ENCODE results near the gene COQ9.

The COQ9 gene

DNA sequence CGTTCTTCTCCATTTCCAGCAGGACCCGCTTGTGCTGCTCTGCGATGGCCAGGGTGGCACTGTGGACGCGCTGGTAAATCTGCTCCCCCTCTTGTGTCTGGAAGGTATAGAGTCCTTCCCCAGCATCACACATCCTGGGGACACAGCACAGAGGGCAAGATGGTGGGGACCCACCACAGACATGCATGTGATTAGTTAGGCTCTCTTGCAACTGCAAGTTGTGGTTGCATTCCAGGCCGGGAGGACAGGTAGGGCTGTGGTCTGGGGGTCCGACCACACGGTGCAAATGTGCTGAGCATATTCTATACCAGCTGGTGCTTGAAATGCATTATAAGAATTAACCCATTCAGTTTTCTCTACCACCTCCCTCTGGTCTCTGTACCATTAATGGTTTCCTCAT is 26.6 kb downstream of the COQ9 start:
- no peaks in the 10 kb centered on the region for H3K9me3 ChIP-seq (ENCODE audit: control insufficient read depth in 1 of 2, low read length in 2 of 2)
- H3K4me1 ChIP-seq (ENCODE audit: control insufficient read depth in 1 of 2, insufficient read depth in 2 of 2, low read length in 2 of 2), result peaks cover 6 to 9% of the 10 kb centered on the region in 2 donors
- H3K27me3 ChIP-seq (ENCODE audit: low read depth, low read length), result no peaks in the 10 kb centered on the region
- peaks cover 45 to 57% of the 10 kb centered on the region in 2 donors for H3K36me3 ChIP-seq (ENCODE audit: control insufficient read depth in 1 of 2, insufficient read depth in 2 of 2, low read length in 2 of 2)
- no peak overlapping the region for H3K27ac ChIP-seq (ENCODE audit: low read length)
- H3K4me3 ChIP-seq (ENCODE audit: low read depth in 1 of 2, low read length in 2 of 2), result no peak overlapping the region

GRCh38 chr16:57474671-57475661 is 27.7 kb downstream of the COQ9 start:
- H3K4me1 ChIP-seq (ENCODE audit: control insufficient read depth in 1 of 2, insufficient read depth in 2 of 2, low read length in 2 of 2), result peaks cover 9% of the 10 kb centered on the region in 2 donors
- H3K27ac ChIP-seq (ENCODE audit: low read length), result no peak overlapping the region
- no peaks in the 10 kb centered on the region for H3K9me3 ChIP-seq (ENCODE audit: control insufficient read depth in 1 of 2, low read length in 2 of 2)
- H3K27me3 ChIP-seq (ENCODE audit: low read depth, low read length), result no peaks in the 10 kb centered on the region
- H3K36me3 ChIP-seq (ENCODE audit: control insufficient read depth in 1 of 2, insufficient read depth in 2 of 2, low read length in 2 of 2), result peaks cover 35 to 46% of the 10 kb centered on the region in 2 donors
- H3K4me3 ChIP-seq (ENCODE audit: low read depth in 1 of 2, low read length in 2 of 2), result no peak overlapping the region

DNA sequence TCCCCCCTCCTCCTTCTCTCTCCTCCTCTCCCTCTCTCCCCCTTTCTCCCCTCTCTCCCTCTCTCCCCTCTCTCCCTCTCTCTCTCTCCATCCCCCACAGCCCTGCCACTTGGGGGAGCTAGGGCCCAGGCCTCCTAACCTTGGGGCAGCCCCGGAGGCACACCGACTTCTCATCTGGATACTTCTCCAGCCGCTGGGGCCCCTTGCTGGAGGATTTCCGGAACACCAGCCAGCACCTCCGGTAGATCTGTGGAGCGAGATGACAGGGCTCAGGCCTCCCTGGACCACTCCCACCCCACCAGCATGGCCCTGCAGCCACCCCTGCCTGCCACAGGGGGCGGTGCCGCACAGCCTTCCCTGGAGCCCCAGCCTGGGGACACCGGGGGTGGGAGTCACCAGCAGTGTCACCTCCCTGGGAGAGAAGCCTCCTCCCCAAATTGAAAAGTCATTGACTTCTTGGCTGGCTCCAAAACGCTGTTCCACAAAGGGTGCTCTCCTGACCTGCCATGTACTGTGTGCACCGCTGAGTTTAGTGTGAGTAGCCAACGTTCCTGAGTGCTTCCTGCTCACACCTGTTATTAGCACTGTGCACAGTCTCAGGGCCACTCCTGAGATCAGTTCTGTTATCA is 28.5 kb downstream of the COQ9 start:
- Histone ChIP-seq H3K4me3 (ENCODE audit: low read depth in 1 of 2, low read length in 2 of 2) (no peak overlapping the region), H3K36me3 (ENCODE audit: control insufficient read depth in 1 of 2, insufficient read depth in 2 of 2, low read length in 2 of 2) (peaks cover 26 to 37% of the 10 kb centered on the region in 2 donors), H3K27ac (ENCODE audit: low read length) (no peak overlapping the region), H3K4me1 (ENCODE audit: control insufficient read depth in 1 of 2, insufficient read depth in 2 of 2, low read length in 2 of 2) (peaks cover 5 to 15% of the 10 kb centered on the region in 2 donors), H3K27me3 (ENCODE audit: low read depth, low read length) (no peaks in the 10 kb centered on the region), H3K9me3 (ENCODE audit: control insufficient read depth in 1 of 2, low read length in 2 of 2) (no peaks in the 10 kb centered on the region)

DNA sequence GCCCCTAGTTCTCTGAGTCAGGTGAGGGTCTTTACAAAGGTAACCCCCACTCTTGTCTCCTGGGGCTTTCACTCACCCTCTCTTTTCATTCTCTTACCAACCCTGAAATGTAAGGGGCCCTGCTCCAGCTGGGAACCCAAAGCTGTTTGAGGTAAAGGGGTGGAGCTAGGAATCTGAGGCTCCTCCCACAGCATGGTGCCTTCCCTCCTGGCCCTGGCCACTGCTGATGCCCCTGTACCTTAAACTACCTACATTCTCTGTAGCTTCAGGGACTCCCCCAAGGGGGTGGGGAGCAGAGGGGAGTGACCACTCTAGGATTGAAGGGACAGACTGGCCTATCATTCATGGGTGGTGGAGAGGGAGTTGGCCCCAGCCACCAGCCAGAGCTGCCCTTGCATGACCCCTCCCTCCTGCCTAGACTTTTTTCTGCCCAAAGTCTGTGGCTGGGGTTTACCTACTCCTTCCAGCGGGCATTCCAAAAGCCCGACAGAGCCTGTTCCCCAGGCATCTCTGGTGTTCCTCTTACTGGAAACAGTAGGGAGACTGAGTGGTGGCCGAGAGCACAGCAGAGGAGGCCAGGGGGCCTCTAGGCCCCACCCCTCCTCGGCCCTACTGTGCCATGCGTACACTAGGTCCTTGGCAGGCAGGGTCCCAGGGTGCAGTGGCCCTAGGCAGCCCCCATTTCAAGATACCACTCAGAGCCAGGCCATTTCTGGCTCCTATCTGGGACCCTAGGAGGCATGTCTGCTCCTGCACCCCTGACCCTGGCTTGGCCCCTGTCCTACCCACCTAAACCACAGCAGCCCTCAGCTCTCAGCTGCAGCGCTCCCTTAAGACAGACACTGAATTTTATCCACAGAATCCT is 29.5 kb downstream of the COQ9 start:
- Histone ChIP-seq H3K9me3 (ENCODE audit: control insufficient read depth in 1 of 2, low read length in 2 of 2) (no peaks in the 10 kb centered on the region), H3K36me3 (ENCODE audit: control insufficient read depth in 1 of 2, insufficient read depth in 2 of 2, low read length in 2 of 2) (peaks cover 19 to 30% of the 10 kb centered on the region in 2 donors), H3K27ac (ENCODE audit: low read length) (no peak overlapping the region), H3K27me3 (ENCODE audit: low read depth, low read length) (no peaks in the 10 kb centered on the region), H3K4me3 (ENCODE audit: low read depth in 1 of 2, low read length in 2 of 2) (no peak overlapping the region), H3K4me1 (ENCODE audit: control insufficient read depth in 1 of 2, insufficient read depth in 2 of 2, low read length in 2 of 2) (peaks cover 0 to 15% of the 10 kb centered on the region in 2 donors)

- H3K4me3 ChIP-seq (ENCODE audit: low read depth in 1 of 2, low read length in 2 of 2), result no peak overlapping the region
- peaks cover 0 to 15% of the 10 kb centered on the region in 2 donors for H3K4me1 ChIP-seq (ENCODE audit: control insufficient read depth in 1 of 2, insufficient read depth in 2 of 2, low read length in 2 of 2)
Measured at GRCh38 chr16:57477531-57478202, 30.4 kb downstream of the COQ9 start.

GRCh38 chr16:57478396-57479204 is 31.3 kb downstream of the COQ9 start:
- Histone ChIP-seq H3K9me3 (ENCODE audit: control insufficient read depth in 1 of 2, low read length in 2 of 2) (no peaks in the 10 kb centered on the region), H3K36me3 (ENCODE audit: control insufficient read depth in 1 of 2, insufficient read depth in 2 of 2, low read length in 2 of 2) (peaks cover 6 to 12% of the 10 kb centered on the region in 2 donors), H3K27ac (ENCODE audit: low read length) (no peak overlapping the region), H3K4me3 (ENCODE audit: low read depth in 1 of 2, low read length in 2 of 2) (peak overlapping the region; percentile 54 to 66), H3K27me3 (ENCODE audit: low read depth, low read length) (no peaks in the 10 kb centered on the region), H3K4me1 (ENCODE audit: control insufficient read depth in 1 of 2, insufficient read depth in 2 of 2, low read length in 2 of 2) (peaks cover 0 to 15% of the 10 kb centered on the region in 2 donors)

More at GRCh38 chr16:57477531-57478202, 30.4 kb downstream of the COQ9 start:
- Histone ChIP-seq H3K36me3 (ENCODE audit: control insufficient read depth in 1 of 2, insufficient read depth in 2 of 2, low read length in 2 of 2) (peaks cover 11 to 22% of the 10 kb centered on the region in 2 donors), H3K27me3 (ENCODE audit: low read depth, low read length) (no peaks in the 10 kb centered on the region), H3K27ac (ENCODE audit: low read length) (no peak overlapping the region), H3K9me3 (ENCODE audit: control insufficient read depth in 1 of 2, low read length in 2 of 2) (no peaks in the 10 kb centered on the region)

DNA sequence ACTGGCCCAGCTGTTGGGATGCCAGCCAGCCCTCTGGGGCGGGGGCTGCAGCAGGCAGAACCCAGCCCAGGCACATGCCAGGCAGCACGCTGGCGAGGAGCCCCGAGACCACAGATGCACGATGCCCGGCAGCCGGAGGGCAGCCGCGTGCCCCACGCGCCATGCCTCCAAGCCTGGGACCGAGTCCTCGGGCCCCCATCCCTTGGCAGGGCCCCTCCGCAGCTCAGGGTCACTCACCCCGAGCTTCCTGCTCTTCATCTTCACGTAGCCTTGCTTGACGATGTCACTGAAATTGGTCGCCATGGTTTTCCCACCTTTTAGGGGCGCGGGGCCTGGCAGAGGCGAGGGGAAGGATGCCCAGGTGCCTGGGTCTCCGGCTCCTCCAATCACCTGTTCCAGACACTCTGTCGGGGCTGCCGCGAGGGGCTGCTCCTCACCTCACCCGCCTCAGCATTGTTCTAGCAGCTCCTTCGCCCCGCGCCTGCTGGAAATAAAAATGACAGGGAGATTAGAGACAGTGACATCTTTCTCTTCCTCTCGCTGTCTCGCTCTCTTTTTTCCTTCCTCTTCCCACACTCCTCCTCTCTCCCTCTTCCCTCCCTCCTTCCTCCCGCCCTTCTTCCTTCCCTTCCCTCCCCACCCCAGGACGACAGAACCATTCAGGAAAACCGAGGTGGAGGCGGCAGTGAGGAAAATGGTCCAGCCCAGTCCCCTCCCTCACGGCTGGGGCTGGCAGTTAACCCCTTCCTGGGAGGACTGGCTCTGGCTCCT is 32.1 kb downstream of the COQ9 start:
- peaks cover 3 to 6% of the 10 kb centered on the region in 2 donors for H3K36me3 ChIP-seq (ENCODE audit: control insufficient read depth in 1 of 2, insufficient read depth in 2 of 2, low read length in 2 of 2)
- H3K4me3 ChIP-seq (ENCODE audit: low read depth in 1 of 2, low read length in 2 of 2), result peak overlapping the region; percentile 54 to 66
- H3K27me3 ChIP-seq (ENCODE audit: low read depth, low read length), result no peaks in the 10 kb centered on the region
- peak overlapping the region; percentile 54 for H3K27ac ChIP-seq (ENCODE audit: low read length)
- peaks cover 0 to 15% of the 10 kb centered on the region in 2 donors for H3K4me1 ChIP-seq (ENCODE audit: control insufficient read depth in 1 of 2, insufficient read depth in 2 of 2, low read length in 2 of 2)
- H3K9me3 ChIP-seq (ENCODE audit: control insufficient read depth in 1 of 2, low read length in 2 of 2), result no peaks in the 10 kb centered on the region

DNA sequence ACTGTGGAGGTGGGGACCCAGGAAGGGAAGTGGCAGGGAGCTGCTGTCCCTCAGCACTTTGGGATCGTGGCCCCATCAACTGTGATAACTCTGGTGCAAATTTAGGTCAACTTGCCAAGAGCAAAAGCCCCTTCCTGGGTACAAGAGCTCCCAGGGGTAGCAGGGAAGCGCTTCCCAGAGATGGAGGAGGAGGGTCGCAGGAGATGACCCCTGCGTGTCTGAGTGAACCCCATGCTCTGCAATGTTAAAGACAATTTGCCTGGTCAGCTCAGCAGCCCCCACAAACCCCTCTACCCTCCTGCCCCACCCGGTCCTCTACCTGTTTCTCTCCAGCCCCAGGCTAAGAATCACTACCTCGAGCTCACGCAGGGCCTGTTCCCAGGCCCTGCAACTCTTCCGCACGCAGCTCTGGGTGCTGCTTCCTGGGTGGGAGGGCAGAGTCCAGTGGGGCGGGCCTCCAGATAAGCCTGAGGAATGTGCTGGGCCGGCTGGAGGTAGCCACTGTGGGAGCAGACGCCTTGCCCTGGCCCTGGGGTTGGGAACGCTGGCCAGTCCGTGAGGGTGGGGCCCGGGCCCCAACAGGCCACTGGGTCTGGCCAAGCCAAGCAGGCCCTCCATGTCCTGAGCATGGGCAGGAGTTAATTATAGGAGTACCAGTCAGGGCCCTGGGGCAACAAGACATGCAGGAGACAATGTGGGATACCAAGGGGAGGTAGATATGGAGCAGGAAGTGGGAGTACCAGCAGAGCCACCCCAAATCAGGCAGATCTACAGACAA is 32.9 kb downstream of the COQ9 start:
- H3K27ac ChIP-seq (ENCODE audit: low read length), result peak overlapping the region; percentile 54

GRCh38 chr16:57480754-57481230 is 33.5 kb downstream of the COQ9 start:
- H3K9me3 ChIP-seq (ENCODE audit: control insufficient read depth in 1 of 2, low read length in 2 of 2), result no peaks in the 10 kb centered on the region
- H3K27ac ChIP-seq (ENCODE audit: low read length), result no peak overlapping the region
- H3K27me3 ChIP-seq (ENCODE audit: low read depth, low read length), result no peaks in the 10 kb centered on the region
- peaks cover 0 to 21% of the 10 kb centered on the region in 2 donors for H3K4me1 ChIP-seq (ENCODE audit: control insufficient read depth in 1 of 2, insufficient read depth in 2 of 2, low read length in 2 of 2)
- H3K4me3 ChIP-seq (ENCODE audit: low read depth in 1 of 2, low read length in 2 of 2), result no peak overlapping the region
- no peaks in the 10 kb centered on the region for H3K36me3 ChIP-seq (ENCODE audit: control insufficient read depth in 1 of 2, insufficient read depth in 2 of 2, low read length in 2 of 2)

More for the DNA sequence above, 32.9 kb downstream of the COQ9 start:
- H3K4me3 ChIP-seq (ENCODE audit: low read depth in 1 of 2, low read length in 2 of 2), result peak overlapping the region; percentile 54 to 66
- H3K27me3 ChIP-seq (ENCODE audit: low read depth, low read length), result no peaks in the 10 kb centered on the region
- H3K36me3 ChIP-seq (ENCODE audit: control insufficient read depth in 1 of 2, insufficient read depth in 2 of 2, low read length in 2 of 2), result no peaks in the 10 kb centered on the region
- H3K9me3 ChIP-seq (ENCODE audit: control insufficient read depth in 1 of 2, low read length in 2 of 2), result no peaks in the 10 kb centered on the region
- H3K4me1 ChIP-seq (ENCODE audit: control insufficient read depth in 1 of 2, insufficient read depth in 2 of 2, low read length in 2 of 2), result peaks cover 0 to 15% of the 10 kb centered on the region in 2 donors
